NCI-H1092 (cell line): ENCODE data around the gene MYH10.

Source experiments
- DNase-seq: peaks from one replicate; lab custom pipeline; 2025; lab: John Stamatoyannopoulos, UW

MYH10 gene

DNA sequence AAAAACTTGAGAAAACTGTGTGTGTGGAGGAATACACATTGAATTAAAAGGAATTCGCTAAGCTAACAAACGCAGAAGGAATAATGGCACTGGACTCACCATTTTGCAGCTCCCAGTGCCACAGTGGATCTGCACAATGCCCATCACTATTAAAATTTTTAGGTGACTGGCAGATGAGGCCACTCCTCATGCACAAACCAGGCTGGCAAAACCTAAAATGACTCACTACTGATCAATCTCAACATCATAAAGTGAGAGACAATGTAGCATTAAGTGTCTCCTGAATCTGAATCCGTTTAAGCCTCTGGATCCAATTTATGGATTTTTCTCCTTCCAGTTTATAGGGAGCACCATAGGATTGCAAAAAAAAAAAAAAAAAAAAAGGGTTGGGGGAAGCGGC, 20.6 kb downstream of the MYH10 start:
- no peak for DNase-seq

DNA sequence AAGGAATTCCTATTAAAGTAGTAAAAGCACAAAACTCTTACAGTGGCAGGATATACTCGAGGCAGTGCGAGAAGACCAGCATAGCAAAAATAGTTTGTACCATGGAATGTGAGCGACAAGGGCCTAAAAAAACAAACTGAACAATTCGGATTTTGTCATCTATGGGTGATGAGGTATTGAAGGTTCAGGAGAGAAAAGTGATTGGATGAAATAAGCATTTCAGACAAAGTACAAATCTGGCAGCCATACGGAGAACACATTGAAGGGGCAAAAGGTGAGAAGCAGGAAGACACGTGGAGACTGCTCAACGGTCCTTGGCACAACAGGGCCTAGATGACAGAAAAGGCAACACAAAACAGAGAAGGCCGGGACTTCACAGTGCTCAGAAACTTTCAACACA, 22.5 kb downstream of the MYH10 start:
- DNase-seq = no peak

DNA sequence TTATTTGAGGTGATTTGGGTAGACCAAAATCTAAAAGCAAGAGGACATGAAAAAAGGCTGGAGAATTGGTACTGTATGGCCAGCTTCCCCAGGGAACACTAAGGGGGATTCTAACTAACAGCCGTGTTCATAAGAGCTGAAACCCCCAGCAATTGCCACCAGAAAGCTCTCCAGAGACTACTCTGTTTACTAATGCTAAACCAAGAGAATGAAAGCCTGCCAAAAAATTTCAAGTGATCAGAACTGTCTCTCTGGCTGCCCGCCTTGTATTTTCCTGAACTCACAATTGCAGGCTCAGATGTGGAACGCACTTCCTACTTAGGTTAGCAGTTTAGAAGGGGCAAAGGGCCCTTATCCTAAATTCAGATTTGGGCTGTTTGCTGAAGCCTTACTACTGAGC, 24.1 kb downstream of the MYH10 start:
- DNase-seq = peak; percentile 57

DNA sequence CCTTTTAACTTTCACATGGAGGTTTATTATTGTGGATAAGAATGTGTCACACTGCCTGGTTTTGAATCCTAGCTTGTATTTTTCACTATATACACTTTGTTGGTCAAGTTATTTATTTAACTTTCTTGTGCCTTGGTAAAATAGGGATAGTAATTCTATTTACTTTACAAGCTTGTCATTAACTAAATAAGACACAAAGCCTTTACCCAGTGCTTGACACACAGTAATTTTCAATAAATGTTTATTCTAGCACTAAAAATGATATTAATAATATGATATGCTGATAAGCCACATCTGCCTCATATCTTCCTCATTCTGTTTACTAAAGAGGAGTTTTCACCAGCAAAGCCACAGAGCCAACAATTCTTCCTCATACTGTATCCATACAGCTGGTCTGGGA, 27.8 kb downstream of the MYH10 start:
- no peak for DNase-seq

DNA sequence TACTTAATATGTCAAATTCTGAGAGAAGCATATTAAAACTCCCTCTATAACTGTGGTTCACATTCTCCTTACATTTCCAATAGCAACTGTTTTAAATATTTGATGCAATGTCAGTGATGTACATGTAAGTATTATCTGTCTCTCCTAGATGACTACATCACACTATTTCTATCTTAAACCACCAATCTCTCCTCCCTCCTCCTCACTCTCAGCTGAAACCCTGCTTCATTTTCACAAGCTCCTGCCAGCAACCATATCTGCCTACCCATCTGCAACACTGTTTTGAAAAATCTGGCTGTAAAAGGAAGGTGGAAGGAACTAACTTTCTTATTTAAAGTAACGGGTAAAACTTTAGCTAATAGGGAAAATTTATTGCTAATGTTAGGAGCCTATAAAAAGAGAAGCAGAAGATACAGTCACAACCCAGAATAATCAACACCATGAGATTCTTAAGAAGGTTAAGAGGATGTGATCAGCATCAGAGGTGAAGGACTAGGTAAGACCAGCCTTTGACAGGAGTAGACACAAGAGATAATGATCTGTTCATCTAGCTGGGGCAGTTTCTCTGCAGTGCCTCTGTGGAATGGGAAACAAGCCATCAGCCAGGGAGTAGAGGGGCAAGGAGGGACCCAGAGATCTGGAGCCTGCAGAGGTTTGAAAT, 31.0 kb downstream of the MYH10 start:
- DNase-seq = no peak

DNA sequence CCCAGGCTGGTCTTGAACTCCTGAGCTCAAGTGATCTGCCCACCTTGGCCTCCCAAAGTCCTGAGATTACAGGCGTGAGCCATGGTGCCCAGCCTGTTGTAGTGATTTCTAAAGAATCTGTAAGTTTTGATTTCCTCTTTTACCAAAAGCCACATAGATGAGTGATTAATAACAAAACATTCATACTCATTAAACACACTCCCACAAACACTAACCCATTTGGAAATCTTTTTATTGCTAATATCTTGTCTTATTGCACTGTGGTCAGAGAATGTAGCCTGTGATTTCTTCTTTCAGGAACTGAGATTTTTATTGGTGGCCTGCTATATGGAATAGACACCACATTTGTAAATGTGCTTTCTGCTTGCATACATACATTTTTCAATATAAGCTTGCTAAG, 31.6 kb downstream of the MYH10 start:
- DNase-seq = no peak

DNA sequence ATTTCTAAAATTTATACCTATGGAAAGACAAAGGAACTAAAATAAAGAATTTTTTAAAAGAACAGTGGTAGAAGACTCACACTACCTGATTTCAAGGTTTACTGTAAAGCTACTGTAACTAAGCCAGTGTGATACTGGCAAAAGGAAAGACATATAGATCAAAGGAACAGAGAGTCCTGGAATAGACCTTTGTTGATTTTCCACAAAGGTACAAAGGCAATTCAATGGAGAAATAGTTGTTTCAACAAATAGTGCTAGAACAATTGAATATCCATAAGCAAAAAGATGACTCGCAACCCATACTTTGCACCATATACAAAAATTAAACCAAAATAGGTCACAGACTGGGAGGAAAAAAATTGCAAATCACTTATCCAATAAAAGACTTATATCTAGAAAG, 36.7 kb downstream of the MYH10 start:
- DNase-seq = no peak

DNA sequence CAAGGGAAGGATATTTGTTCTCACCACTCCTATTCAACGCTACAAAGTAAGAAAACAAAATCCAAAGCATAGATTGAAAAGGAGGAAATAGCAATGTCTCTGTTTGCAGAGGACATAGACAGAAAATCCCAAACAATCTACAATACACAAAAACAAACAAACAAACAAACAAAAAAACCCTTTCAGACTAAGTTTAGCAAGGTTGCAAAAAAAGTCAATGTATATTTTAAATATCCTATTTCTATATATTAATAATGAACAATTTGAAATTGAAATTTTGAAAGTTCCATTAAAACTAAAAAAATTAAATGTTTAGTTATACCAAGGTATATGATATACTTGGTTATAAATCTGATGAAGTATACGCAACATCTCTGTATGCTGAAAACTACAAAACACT, 37.2 kb downstream of the MYH10 start:
- no peak for DNase-seq

DNA sequence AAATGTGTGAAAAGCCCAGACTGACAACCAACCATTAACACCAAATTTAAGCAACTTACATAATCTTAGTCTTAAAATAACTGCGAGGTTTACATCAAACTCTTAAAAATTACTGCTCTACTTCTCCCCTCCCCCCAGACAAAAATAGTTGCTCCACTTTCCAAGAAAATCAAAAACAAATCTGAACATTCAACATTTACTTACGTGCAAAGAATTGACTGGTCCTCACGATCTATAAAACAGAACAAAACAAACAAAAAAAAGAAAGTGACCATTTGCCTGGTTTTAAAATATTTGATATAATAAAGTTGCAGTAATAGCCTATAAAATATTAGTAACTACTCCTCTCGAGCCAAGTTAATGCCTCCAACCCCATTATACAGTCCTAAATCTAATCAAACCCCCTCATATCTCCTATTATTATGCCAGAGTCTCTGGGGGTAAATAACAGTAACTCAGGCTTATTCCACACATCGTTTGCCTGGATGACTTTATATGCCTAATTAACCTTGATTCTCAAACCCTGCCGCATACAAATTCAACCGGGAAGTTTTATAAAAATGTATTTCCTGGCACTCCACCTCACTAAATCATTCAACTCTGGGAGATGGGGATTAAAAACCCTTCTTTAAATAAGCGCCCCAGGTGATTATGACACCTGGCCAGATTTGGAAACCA, 41.5 kb downstream of the MYH10 start:
- DNase-seq = no peak

DNA sequence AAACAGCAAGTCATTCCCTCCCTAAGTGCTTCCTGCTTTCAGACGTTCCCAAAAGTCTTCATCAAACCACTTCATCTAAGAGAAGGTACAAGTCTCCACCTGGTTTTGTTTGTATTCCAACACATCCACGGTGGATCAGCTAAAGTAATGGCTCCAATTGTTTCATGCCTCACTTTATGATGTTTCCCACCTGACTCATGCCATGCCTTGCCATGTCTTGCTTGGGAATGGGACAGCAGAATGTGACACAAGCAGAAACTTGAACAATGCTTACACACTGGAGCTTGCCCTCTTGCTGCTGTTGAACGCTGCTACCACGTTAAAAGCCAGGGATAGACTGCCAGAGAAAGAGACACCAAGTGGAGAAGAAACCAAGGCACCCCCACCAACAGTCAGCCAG, 43.8 kb downstream of the MYH10 start:
- no peak for DNase-seq

DNA sequence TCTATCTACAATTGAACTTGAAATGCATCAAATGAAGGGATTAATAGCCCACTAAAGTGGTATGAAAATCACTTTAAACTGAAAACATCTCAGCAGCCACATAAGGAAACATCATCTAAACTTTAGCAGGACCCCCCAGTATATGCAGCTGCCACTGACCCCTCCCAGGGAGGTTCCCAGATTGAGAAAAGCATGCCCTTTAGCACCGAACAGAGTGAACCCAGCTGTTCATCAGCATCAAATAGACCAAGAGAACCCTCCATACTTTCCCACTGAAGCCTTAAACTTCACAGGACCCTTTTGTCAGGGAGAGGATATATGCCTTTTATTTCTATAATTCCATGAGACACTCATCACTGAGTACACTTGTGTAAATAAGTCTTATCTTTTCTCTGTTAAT, 44.6 kb downstream of the MYH10 start:
- DNase-seq = no peak

DNA sequence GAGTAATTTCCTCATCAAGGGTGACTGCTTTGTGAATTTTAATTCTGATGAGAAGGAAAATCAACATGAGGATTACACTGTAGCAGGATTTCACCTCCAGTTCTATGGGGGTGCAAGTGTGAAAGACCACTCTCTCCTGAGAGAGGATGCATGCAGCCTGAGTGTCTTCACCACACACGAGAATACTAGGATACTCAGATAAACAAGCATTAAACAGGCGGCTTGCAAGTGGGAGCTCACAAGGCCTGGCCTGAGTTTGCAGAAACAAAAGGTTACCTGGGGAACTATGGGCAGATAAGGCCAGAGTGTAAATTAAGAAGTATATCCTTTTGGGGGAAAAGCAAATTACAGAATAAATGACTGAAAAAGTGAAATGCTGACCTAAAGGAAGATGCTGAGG, 46.6 kb downstream of the MYH10 start:
- no peak for DNase-seq

DNA sequence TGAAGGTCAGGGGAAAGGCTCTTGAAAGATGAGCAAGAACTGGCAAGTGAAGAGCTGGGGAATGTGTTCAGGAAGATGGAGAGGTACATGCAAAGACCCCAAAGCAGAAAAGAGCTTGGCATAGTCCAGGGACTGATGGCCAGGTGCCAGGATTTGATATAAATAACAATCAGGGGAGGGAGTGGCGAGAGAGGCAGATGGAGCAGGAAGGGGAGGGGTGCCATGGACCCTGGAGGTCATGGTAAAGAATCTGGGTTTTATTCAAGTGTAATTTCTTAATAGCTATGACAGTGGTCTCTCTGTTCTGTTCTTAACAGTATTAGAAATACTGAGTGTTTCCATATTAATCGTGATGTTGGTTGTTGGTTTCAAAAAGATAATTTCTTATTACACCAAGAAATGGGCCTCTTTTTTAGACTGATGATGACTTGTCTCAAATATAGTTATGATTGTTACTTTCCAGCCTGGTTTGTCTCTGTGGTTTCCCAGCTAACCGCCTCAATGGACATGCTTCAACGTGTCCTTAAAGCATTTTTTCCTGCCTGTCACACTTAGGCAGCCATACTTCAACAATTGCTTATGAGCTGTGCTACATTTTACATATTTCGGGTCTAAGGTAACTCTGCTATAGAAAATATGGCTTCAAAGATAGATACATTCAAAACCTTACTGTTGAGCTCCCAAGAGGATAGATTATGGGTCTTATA, 49.4 kb downstream of the MYH10 start:
- DNase-seq = no peak

DNA sequence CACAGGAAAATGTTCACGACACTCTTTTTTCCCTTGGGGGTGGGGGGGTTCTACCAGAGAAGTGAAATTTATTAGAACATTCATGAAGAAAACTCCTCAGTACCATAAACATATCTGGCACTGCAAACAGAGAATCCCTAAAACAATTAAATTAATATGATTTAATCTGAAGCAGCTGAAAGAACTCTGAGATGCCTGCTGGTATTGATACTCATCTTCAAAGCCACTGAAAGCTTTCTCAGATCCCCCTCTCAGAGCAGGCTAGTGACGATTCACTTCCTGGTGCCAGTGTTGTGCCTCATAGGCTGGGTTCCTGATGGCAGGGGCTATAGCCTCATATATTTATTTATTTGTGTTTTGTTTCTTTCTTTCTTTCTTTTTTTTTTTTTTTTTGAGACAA, 52.7 kb downstream of the MYH10 start:
- DNase-seq = no peak

DNA sequence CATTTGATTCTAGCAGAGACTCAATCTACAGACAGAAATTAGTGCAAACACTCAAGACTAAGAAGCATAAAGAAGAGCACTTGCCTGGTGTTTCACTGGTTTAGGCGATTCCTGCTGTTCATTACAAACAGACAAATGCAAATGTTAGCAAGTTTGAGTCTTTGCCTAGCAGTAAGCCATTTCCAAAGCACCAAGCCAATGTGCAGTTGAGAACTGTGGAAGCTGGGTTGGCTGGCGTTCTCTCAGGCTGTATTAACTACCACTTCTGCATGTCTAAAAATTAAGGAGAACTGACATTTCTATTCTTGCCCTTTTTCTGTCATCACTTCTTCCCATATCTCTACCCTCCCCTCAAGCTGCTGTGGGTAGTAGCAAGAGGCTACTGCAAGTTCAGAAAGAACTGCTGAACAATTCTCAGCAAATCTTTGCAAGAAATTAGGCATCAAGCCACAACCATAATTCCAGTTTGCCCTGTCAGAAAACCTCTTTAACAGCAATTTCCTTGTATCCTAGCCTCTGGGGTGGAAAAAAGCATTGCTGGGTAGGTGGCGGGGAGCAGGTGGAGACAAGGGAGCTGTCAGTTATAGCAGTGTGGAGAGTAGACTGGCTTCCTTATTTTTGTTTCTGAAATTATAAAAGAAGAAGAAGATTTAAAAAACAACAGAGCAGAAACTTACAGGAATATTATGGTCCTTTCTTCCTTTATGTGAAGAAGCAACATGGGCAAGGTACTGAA, 53.8 kb downstream of the MYH10 start:
- no peak for DNase-seq

DNA sequence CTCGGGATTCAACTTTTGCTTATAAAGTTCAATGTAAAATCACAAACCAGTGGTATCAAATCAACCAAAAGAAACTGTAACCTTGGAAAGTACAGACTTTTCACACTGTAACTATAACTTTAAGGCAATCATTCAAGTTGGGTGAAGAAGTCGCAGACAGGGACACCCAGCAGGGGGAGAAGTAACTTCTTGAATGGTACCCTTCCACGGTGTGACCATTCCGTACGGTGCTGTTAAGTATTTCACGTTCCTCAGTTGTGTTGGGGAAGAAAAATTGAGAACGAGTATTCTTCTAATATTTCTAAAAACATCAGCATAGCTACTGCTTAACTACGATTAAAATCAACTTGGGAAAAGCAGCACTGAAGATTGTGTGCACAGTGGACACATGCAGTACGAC, 55.8 kb downstream of the MYH10 start:
- no peak for DNase-seq

DNA sequence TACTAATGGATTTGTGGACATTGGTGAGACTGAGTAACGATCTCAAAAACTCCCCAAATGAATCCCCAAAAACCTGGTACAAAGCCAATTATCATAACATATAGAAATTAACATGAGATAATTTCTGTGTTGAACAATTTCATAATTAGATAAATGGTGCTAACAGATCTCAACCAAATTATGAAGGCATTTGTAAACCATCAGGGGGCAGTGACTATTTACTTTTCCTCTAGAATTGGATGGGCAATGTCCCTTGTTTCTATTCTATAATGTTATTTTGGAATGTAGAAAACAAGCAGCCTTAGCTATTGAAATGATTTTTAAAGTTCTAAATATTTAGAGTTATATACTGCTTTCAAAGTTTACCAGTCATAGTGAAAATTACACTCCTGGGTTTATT, 57.8 kb downstream of the MYH10 start:
- DNase-seq = no peak

DNA sequence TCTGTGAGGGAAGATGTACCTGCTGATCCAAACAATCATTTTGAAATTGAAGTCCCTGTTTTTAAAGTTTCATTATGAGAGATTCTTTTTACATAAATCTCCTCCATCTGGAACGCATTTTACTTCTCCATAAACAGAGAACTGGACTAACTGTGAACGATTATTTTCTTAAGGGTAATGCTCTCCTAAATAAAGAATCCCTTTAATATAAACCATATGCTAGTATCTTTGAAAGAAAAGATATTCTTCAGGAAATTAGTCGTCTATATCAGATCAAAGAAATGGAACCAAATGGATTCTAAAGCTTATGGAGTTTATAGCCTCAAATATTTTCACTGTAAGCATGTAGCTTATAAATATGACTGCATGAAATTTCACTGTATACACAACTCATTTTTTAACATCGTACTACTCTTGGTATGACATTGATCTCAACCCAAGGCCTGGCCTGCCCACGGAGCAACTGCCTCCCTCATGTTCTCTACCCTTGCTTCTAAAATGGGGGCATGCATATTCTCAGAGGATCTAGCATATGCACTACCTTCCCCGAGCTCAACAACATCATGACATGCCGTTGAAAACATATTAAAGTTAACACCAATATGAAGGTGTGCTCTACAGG, 66.4 kb downstream of the MYH10 start:
- no peak for DNase-seq

DNA sequence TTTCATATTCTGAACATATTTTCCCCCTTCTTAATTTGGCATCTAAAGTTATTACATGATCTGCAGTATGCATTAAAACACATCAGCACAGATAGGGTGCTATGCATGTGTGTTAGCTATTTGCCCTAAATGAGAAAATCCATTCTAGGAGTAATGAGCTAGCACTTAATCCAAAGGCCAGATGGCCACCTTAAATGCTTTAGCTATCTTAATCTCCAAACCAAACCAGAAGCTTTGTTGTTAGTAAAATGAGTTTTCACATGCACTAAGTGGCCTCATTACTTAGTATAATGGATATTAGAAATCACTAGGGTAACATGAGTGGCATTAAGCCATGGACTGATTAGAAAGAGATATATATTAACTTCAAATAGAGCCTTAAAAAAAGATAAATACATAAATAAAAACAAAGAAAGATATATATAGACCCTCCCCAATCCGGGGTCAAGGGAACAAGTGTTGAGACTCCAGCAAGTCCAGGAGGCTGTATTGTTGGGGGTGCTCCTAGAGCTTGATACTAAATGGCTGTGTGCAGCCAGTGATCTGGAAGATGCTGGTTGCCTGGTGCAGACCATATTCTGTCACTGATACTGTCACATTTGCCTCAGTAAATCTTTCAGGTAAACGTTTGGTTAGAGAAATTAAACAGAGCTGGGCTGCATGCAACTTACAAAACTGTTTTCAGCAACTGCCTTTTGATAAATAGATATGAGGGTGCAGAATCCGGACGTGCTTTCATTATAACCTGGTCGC, 67.3 kb downstream of the MYH10 start:
- no peak for DNase-seq

DNA sequence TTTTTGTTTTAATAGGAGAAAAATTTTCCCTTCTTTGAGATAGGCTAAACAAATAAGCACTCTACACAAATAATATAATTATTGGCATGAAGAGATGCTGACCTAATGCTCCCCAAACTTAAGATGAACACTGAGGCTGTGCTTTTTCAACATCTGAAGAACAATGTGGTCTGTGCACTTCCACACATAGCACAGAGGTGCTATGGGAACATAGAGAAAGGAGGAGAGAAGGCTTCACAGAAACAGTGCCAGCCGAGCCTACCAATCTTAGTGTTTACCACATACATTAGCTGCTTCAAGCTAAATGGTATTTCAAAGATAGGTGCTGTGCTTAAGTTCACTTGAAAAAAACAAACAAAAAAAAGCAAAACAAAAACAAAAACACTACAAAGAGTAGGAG, 72.4 kb downstream of the MYH10 start:
- no peak for DNase-seq

DNA sequence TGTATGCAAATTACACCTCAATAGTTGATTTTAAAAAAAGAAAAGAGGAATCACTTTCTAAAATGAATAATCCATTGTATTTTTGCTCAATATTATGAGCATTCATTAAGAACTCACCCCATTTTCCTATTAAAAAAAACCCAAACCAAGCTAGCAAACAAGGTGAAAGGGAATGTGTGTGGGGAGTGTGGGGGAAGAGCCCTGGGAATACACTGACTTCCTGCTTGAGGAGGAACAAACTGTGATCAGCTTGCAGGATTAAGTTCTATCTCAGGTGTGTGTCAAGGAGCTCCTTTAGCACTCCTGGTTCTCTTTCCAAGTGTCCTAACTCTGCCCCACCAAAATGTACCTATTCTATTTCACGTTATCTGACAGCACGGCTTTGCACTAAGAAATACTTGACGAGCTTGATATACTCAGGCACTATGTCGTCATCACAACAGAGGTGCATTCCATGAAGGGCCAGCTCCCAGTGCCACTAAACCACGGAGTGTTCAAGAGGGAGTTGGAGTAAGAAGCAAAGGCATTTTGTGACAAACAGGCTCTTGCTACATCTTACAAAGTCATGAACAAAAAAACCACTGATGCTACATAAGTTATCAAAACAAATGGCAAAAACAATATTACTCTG, 73.2 kb downstream of the MYH10 start:
- DNase-seq = no peak
